HT-29 (cell line): ENCODE results near the gene POLDIP3. TPM values are rescaled to one million over a fixed set of nuclear protein-coding genes. Genes with fewer than 3 reads are reported as not detected.
"Not testable (repeated sequence)": the region's sequence is repeated elsewhere in the genome, so short reads cannot be mapped to it uniquely, and the experiment has no call there.

Experiments
- DNase-seq: peaks from one replicate; pipeline ENCODE4 v3.0.0-alpha.2; 2015; ENCODE audit warnings: low spot score
- total RNA-seq: library from RNA; depleted of rRNA; stranded (reverse); fragments of >200 nt; shearing (Covaris generic); gene quantifications from 2 replicates; pipeline ENCODE4 v1.2.3, GENCODE V29; 2014

Gene POLDIP3
- total RNA-seq, 1 experiment from 2014 or later, result 33.7 TPM

DNA sequence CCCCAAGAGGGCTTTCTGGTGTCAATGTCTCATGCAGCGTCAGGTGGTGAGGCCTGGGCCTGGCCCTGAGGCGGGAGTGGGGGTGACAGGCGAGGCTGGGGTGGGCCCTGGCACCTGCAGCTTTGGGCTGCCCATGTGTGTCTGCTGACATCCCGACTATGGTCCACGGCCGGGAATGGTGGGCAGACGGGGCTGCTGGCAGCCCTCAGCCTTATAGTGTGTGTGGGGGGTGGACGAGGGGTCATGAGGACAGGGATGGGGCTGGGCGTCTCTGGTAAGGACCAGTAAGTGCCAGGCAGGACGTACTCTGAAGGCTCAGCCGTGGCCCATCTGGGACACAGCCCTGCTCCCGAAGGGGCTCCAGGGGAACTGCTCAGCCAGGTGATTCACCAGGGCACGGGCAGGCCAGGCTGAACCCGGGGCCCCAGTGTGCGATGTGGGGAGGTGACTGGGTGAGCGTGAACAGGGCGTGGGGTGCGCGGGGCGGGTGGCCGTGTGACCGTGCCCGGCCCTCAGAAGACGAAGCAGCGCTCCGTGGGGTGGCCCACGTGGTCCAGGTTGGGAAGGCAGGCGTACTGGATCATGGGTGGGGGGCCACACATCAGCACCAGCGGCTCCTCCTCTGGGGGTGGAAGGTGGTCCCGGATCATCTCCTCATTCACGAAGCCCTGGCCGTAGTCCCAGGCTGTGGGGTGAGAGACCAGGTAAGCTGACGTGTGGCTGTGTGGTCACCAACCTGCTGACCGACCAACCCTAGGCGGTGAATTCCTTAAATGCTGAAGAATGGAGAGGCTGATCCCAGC, 4.8 kb upstream of the POLDIP3 start:
- no peak for DNase-seq

- no peak for DNase-seq
Observed at GRCh38 chr22:42617155-42617983, 2.7 kb upstream of the POLDIP3 start.

- not testable (repeated sequence) for DNase-seq
Observed at GRCh38 chr22:42615860-42616175, 1.1 kb upstream of the POLDIP3 start.

DNA sequence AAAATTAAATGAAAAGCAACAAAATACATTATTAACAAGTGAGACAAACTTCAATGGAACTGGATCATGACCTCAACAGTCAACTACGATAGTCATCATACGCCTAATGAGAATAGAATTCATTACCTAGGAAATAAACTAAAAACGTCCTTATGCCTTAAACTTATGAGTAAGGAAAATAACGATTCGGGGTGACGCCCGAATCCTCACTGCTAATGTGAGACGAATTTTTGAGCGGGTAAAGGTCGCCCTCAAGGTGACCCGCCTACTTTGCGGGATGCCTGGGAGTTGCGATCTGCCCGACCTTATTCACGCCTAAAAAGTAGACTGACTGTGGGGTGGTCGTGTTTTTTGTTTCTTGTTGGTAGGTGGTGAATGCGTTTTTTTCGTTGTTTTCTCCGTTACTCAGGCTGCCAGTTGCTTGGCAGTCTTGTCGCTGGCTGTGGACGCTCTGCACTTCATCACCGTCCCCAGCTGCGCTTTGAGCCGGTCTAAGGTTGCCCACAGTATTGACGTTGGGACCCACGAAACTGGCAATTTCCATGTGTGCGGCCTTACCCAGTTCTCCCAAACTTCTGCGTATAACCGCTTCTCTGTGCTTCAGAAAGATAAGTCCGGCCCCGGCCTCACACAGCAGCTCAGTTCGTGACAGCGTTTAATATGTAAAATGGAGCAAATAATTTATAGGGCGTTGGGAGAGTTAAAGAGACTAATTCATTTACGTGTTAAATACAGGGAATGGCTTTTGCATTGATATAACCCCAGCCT, 593 bp upstream of the POLDIP3 start:
- peak; percentile 96 for DNase-seq

DNA sequence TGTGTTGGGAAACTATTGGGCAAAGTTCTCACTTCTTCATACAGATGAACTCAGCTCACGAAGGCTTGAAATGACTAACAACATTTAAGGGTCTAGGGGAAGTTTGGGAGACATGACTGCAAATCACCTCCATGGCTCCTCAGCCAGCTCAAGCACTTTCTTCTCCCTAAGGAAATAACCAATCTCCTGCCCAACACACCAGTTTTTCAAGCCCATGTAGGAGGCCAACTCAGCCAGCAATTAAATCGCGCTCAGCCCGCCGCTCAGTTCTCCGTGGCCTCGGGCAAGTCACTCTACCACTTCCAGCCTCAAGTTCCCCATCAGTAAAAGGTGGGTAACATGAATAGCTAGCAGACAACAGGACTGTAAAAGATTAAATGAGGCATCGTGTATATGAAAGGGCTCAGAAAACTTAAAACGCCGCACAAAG, 796 bp downstream of the POLDIP3 start:
- DNase-seq, result no peak

- no peak for DNase-seq
Observed at GRCh38 chr22:42612336-42612735, 2.3 kb downstream of the POLDIP3 start.

- no peak for DNase-seq
Observed at GRCh38 chr22:42611051-42611450, 3.6 kb downstream of the POLDIP3 start.

DNA sequence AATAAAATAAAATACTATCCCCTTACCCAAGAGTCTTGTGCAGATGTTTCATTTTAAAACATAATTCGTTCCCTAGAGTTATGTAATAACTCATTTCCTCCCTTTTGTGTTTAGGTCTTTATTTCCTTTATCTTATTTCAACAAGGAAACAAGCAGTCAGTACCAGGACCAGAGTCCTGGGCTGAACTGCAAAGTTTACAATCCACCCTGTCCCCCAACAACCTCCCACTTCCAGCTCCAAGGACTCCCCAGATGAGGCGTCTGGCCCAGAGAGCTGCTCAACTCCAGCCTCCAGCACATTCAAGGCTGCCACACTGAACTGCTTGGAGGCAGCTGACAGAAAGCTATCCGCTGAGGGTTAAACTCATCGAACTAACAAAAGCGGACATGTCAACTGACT, 4.5 kb downstream of the POLDIP3 start:
- no peak for DNase-seq

- no peak for DNase-seq
Observed at GRCh38 chr22:42608823-42609361, 5.8 kb downstream of the POLDIP3 start.

- no peak for DNase-seq
Observed at GRCh38 chr22:42608136-42608822, 6.4 kb downstream of the POLDIP3 start.

DNA sequence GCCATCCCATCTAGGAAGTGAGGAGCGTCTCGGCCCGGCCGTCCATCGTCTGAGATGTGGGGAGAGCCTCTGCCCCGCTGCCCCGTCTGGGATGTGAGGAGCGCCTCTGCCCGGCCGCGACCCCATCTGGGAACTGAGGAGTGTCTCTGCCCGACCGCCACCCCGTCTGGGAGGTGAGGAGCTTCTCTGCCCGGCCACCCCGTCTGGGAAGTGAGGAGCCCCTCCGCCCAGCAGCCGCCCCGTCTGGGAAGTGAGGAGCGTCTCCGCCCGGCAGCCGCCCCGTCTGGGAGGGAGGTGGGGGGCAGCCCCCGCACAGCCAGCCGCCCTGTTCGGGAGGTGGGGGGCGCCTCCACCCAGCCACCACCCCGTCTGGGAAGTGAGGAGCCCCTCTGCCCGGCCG, 7.0 kb downstream of the POLDIP3 start:
- not testable (repeated sequence) for DNase-seq

DNA sequence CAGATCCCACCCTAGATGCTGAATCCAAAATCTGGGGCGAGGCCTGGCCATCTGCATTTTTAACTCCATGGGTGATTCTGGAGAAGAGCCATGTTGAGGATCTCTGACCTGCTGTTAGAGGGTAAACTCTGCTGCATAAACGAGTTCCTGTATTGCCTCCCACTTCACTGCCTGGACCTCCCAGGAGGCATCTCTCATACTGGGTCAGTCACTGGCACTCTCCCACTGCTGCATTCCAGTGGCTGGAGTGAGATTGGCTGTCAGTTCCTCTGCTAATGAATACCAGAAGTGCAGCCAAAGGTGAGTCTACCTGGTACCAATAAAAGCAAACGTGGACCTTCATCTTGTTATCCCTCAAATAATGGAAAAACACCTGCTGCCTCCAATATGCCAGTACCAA, 10.3 kb downstream of the POLDIP3 start:
- DNase-seq, result no peak

DNA sequence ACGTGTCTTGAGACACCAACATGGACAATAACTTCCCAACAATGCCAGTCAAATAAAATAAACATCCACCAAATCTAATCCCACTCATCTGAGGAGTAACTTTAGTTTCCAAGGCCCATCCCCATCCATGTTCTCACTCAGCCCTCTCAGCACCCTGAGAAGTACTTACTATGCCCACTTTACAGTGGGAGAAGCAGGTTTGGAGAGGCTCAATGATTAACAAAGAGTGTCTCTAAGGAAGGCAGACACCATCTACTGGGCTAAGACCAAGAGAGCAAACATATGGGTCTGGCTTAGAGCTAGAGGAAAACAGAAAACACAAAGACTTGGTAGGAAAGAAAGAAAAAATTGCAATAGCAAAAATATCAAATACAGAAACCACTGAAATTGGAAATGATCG, 11.3 kb downstream of the POLDIP3 start:
- no peak for DNase-seq

DNA sequence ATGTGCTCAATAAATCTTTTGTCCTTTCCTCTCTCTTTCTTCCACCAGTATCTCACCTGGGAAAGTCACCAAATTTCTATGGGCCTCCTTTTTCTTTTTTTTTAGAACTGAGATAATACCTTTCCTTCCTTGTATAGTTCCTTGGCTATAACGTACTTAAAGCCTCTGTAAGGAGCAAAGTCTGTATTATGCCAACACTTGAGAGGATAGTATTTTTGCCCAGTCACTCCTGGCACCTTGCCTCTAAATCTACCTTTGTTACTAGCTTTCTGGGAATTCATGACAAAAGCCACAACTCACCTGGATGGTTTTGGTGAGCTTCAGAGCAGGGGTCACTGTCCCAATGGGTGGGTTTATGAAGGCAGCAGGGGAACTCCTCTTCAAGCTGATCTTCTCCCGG, 12.2 kb downstream of the POLDIP3 start:
- DNase-seq, result no peak

DNA sequence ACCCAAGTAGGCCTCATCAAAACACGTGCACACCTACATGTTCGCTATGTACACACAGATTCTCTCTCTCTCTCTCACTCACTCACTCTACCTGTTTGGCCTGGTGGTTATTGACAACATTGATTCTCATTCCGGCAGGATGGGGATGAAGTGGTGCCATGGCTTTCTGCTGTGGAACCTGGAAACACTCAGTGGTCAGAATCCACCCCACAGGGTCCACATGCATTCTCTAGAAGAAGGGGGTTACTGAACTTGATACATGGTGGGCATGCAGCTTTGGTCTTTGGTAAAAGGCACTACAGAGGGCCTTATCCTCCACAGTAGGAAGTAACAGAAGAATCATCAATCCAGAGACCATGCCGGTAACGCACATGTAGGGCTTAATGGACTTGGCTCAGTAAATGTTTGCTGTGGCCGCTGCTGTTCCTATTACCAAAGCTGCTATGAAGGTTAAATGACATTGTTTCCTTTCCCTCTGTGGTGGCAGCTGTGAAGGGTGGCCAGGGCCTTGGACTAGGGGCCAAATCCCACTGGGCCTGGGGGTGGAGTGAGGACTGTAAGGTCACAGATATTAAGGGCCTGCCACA, 12.7 kb downstream of the POLDIP3 start:
- no peak for DNase-seq

GRCh38 chr22:42596863-42597530, 17.7 kb downstream of the POLDIP3 start:
- no peak for DNase-seq

GRCh38 chr22:42596336-42596735, 18.3 kb downstream of the POLDIP3 start:
- no peak for DNase-seq

GRCh38 chr22:42595434-42595833, 19.2 kb downstream of the POLDIP3 start:
- DNase-seq, result no peak

- no peak for DNase-seq
Observed at GRCh38 chr22:42591987-42592386, 22.7 kb downstream of the POLDIP3 start.

- DNase-seq, result no peak
Observed at GRCh38 chr22:42587588-42588175, 27.0 kb downstream of the POLDIP3 start.
